CD4-positive, alpha-beta T cell treated with Interleukin-21 for 1 hour (primary cell): Measurements from ENCODE around the gene RASL11B.

Experiments
- DNase-seq: peaks from one replicate; pipeline ENCODE4 v3.0.0-alpha.2; 2020

The RASL11B gene

GRCh38 chr4:52843958-52844357 is 18.2 kb upstream of the RASL11B start:
- no peak for DNase-seq

DNA sequence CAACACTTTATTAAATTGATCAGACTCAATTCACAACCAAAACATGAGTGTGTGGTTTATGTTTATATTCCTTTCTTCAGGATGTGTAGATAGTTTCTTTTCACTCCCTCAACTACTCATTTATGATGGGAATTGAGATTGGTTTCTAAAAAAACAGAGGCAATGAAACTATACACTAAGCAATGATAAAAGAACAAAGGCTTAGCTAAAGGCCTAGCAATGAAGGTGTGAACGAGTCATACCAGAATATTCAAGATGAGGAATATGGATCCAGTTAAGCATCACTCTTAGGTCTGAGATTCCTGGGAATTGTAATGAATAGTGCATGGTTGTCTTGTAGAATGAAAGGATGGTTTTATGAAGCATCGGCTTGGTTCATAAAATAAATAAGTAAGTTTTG is 17.5 kb upstream of the RASL11B start:
- DNase-seq, result no peak

DNA sequence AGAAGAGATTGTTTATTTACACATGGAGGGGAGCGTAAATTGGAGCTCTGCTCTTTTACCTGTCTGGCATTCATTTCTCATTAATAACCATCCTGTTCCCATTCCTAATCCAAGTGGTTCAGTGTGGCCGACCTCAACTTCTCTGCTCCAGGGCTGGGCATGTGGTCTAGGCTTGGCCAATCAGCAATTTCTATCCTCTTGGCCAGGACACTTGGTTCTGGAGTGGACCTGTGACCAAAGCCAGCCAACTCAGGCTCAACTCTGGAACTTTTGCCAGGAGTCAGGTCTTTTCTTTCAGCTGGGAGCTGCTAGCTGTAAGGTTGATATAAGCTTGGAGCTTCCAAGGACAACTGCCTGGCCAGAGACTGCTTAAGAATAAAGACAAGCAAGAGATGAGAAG is 15.6 kb upstream of the RASL11B start:
- DNase-seq, result no peak

- DNase-seq, result no peak
Observed at GRCh38 chr4:52848254-52848653, 13.9 kb upstream of the RASL11B start.

DNA sequence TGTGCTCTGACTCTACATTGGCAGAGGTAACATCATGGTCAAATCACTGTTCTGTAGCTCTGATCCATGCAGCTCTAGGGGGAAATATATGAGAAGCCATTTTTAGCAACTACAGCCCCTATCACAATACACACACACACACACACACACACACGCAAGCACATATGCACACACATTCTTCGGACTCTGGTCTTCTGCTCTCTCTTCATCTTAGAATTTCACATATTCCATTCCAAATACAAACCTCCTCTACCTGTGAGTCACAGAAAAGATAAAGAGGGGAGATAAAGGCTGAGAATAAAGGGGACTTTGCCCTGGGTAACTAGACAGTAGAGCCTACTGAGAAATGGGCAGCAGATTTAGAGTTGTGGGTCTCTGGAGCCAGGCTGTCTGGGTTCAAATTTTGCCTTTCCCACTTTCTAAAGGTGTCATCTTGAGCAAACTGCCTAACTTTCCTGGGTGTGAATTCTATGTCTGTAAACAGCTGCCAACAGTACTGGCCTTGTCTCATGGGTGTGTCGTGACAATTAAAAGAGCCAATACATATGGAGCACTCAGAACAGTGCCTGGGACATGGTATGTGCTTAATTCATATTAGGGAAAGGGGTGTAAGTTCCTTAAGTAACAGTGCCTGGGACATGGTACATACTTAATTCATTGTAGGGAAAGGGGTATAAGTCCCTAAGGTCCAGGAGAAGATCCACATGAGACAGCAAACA is 11.6 kb upstream of the RASL11B start:
- DNase-seq, result no peak

DNA sequence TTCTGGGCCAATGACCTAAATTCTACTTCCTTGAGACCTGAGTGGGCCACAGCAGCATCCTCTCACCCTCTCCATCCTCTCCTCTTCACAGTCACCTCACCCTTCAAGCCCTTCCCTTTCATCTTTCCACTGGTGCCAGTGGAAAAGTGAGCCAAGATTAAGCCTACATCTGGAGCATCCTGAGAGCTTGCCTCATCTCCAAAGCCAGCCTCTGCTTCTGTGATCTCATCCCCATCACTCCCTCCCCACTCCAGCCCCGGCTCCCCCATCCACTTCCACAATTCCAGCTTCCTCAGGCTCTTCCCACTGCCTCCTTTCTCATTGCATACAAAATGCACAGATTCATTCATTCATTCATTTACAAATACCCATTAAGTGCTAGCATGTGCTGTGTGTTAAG is 10.1 kb upstream of the RASL11B start:
- no peak for DNase-seq

DNA sequence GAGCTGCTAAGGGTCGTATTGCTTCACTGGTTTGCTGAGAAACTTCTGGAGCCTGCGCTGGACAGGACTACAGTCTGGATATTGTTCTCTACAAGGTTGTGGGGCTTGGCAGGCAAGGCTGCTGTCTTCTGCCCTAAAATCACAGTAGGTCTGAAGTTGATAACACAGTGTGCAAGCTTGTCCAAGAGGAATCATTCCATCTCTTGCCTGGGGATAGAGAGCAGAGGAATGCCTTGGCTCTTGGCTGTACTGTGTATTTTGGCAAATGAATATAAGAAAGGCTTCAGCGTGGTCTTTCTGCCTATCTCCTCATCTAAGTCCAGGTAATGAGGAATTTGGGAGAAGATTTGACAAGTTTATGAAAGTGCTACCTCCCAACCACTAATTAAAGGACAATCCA is 9.4 kb upstream of the RASL11B start:
- DNase-seq, result no peak

GRCh38 chr4:52853351-52853750 is 8.8 kb upstream of the RASL11B start:
- DNase-seq, result no peak

DNA sequence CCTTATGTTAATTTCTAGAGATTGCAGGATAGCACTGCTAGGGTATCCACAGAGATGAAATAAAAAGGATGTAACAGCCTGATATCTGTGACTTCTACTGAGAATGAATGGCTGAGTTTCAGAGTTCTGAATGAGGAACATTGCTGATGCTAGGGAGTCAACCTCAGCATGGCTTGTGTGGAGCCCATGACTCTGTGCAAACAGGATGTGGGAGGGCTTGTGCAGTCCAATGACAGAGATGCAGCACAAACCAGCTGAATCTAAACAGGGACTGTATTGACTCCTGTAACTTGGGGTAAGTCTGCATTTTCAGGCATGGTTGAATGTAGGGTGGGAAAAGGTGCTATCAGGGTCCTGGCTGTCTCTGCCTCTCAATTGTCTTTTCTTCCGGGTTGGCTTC is 5.3 kb upstream of the RASL11B start:
- DNase-seq, result no peak

DNA sequence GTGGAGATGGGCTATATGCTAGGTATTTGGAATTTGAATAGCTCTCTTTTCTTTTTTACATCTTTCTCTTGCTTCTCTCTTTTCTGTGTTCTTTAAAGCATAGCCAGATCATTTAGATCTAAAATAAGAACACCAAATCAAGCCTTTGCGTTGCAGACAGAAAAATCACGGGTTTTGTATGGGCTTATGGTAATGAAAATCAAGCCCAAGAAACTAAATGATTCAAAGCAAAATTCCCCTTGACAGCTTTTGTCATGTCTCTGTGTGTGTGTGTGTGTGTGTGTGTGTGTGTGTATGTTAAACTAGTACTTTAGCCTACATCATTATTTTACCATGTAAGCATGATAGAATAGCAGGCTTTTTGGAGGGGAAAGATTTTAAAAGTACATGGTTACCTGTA is 1.8 kb upstream of the RASL11B start:
- no peak for DNase-seq

DNA sequence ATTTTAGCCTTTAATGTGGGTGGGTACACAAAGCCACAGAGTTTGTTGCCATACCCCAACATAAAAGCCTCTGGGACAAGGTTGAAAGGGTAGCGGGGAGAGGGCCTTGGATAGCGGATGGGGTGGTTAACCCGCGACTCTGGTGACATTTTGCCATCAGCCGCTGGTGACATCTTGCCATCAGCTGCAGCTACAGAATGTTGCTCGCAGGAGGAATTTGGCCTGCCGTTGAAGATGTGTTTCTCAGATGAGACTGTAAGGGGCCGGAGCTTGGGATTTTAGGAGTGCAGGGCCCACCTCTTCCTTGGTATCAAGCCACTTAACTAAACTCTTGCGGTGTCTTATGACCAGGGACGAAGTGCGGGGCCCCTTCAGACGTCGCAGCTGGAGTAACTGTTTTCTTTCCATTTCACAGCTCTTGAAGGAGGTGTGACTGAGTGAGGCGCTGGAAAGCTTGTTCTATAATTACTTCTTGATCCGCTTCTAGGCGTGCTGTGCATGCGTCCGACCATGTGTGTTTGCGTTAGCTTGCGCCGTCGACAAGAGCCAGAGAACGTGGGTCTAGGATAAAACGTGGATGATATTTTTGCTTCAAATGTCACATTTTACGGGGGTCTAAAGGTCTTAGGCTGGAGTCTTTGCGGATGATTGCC is 820 bp upstream of the RASL11B start:
- DNase-seq, result no peak

- DNase-seq, result no peak
Observed at GRCh38 chr4:52862639-52863161, 583 bp downstream of the RASL11B start.

DNA sequence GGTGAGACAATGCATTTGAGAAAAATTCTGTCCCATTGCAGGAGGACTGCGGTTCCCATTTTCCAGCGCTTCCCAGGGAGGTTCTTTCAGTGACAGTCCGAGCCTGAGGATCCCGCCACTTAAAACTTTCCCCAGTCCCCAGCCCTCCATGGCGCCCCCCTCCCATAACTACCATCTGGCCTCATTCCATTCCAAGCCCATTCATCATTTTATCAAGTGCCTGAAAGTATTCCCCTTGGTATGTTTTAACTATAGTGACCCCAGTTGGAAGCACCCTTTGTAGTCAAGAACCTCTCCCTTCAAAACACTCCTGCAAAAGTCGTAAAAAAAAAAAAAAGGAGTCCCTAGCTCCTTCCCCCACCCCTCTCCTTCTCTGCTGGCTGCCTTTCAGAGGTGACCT is 1.2 kb downstream of the RASL11B start:
- DNase-seq, result no peak

GRCh38 chr4:52864793-52865192 is 2.7 kb downstream of the RASL11B start:
- no peak for DNase-seq

DNA sequence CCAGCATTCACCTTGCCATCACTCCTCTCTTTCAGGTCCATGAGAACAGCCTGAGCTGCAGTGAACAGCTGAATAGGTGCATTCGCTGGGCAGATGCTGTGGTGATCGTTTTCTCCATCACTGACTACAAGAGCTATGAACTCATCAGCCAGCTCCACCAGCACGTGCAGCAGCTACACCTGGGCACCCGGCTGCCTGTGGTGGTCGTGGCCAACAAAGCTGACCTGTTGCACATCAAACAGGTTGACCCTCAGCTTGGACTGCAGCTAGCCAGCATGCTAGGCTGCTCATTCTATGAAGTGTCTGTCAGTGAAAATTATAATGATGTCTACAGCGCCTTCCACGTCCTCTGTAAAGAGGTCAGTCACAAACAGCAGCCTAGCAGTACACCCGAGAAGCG is 3.2 kb downstream of the RASL11B start:
- no peak for DNase-seq

DNA sequence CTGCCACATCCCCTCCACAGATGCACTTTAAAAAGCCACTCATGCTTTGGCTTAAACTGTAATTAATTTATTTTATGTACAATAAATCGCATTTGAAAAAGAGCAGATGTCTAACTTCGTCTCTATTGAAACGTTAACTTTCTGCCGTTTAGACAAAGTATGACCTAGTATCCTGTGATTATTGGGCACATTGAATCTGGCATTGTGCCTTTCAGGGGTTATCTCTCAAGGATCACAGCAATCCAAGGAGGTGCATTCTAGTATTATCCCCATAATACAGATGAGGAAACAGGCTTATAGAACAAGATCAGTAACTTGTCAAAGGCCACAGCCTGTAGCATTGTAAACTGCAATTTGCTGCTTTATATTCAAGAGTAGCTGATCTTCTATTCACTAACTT is 4.6 kb downstream of the RASL11B start:
- DNase-seq, result no peak

DNA sequence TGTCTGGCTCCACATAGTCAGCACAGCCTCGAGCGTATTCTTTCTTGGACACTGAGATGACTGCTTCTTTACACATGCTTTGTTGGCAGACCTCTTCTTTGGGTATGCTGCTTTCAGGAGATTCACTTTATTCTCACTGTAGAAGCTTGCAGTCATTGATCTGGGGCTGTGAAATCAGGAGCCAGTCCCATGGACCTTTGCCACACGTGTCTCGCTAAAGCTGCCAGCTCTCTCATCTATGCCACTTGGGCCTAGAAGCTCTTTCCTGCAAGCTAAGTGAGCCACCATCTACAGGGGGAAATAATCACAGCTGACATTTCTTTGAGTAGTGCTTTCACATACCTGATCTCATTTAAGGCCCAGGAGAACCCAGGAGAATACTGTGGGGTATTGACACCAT is 5.0 kb downstream of the RASL11B start:
- DNase-seq, result no peak

GRCh38 chr4:52868133-52868532 is 6.0 kb downstream of the RASL11B start:
- no peak for DNase-seq

- no peak for DNase-seq
Observed at GRCh38 chr4:52869196-52869595, 7.1 kb downstream of the RASL11B start.

DNA sequence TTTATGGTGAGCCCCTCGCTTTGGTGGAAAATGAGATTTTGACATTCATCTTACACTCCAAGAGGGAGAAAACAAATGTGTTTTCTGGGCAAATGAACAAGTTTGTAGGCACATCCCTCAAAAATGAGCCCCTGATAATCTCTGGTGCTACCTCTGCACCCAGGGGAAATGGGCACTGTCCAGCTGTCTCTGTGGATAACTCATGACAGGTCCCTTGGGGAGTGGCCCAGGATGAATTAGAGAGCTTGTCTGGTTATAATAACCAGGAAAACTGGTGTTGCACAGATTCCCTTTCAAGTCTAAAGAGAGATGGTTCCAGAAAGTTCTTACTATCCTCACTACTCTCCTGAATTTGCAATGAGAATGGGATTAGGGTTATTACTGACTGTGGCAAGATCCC is 7.5 kb downstream of the RASL11B start:
- no peak for DNase-seq

- no peak for DNase-seq
Observed at GRCh38 chr4:52870225-52870624, 8.1 kb downstream of the RASL11B start.

DNA sequence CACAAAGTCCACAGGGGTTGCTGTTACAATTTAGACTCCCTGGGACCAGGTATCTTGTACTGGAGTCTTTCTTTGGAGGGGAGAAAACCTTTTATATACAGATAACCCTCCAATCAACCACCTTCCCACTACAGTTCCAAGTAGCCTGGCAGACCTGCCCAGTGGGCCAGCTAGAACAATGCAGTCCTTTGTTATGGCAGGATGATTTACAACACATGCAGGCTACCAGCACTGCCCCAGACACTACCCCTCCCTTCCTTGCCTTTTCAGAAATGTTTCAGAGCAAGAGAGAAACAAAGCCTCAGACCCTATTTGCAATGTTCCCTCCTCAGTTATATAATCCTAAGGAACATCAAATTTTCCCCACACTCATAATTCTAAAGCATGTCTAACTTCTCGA is 11.1 kb downstream of the RASL11B start:
- DNase-seq, result no peak

DNA sequence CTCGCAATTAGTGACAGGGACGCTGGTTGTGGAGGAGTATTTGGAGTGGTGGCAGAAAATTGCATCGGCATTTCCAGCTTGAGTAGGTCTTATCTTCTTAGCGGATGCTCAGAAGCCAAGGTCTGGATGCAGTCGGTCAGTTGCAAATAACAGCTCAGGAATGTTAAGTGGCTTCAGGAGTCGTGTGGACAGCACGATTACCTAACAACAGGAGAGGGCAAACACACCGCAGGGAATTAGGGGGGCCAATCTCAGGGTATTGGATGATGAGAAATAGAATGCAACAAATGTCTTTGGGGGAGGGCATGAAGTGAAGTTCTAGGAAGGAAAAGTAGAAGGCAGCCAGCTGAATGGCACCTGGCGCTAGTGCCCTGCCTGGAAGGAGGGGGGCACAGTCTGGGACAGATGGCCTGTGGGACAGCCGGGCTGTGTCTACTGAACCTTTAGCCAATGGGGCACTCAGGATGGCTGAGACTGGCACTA is 11.8 kb downstream of the RASL11B start:
- DNase-seq, result no peak

DNA sequence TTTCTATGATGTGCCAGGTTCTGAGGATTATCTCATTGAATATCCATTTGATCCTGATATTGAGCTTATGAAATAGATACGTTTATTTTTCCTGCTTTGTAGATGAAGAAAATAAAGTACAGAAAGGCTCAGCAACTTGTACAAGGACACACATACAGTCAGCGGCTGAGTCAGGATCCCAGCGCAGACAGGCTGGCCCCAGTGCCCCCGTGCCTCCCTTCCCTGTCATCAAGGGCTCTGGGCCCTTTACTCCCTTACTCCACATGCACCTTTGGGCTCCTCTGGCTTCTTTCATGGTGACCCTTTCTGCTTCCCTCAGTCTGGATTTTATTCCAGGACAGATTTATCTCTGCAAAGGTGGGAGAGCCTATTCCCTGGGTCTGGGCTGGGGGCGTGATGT is 12.8 kb downstream of the RASL11B start:
- no peak for DNase-seq

DNA sequence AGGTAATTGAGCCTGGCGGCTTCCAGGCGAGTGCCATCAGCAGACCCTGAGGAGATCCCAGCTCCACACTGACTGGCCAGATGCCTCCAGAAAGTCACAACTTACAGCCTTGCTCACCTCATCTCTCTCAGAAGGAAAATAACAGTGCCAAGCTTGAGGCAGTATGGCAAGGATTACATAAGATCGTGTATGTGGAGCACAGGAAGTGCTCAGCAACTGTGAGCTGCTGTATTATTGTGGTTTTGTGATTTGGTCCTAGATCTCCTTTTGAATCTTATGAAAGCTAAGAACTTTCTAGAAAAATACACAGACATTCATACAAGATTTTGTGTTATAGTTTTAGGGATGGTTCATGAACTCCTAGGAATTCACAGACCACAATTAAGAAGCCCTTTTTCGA is 14.0 kb downstream of the RASL11B start:
- no peak for DNase-seq
